Tibial nerve (tissue), 4 donors: ENCODE results near the gene LRRC14B. TPM values are rescaled to one million over a fixed set of nuclear protein-coding genes. Genes with fewer than 3 reads are reported as not detected.
"Not testable (repeated sequence)": the region's sequence is repeated elsewhere in the genome, so short reads cannot be mapped to it uniquely, and the experiment has no call there.

Experiments used
- DNase-seq, 2 donors: peaks; one replicate each; pipeline ENCODE4 v3.0.0-alpha.2; 2019; ENCODE audit warnings: low spot score in 2 of 2
- H3K27ac ChIP-seq, 4 donors: fragments of 200-600 bp; sonication (generic) in 3 of 4; one replicate each; pipeline ENCODE4 v1.5.1; 2017 to 2019; ENCODE audit warnings: mild to moderate bottlenecking in 1 of 4
- H3K27me3 ChIP-seq, 2 donors: fragments of 200-600 bp; sonication (generic) in 1 of 2; one replicate each; pipeline versions ENCODE4 v1.5.1 to v1.6.0; 2017 to 2019
- H3K36me3 ChIP-seq, 3 donors: fragments of 200-600 bp; sonication (generic); one replicate each; pipeline ENCODE4 v1.5.1; 2018 to 2019
- H3K4me1 ChIP-seq, 4 donors: fragments of 200-600 bp; sonication (generic) in 3 of 4; one replicate each; pipeline ENCODE4 v1.5.1; 2017 to 2019
- H3K4me3 ChIP-seq, 4 donors: fragments of 200-600 bp; sonication (generic) in 3 of 4; one replicate each; pipeline ENCODE4 v1.5.1; 2017 to 2019; ENCODE audit warnings: mild to moderate bottlenecking in 1 of 4, moderate library complexity in 1 of 4
- H3K9me3 ChIP-seq, 4 donors: fragments of 200-600 bp; sonication (generic) in 3 of 4; one replicate each; pipeline ENCODE4 v1.5.1; 2017 to 2019
- EP300 ChIP-seq, 2 donors: sonication (generic); formaldehyde crosslinking; IDR thresholded peaks; one replicate each; pipeline ENCODE4 v1.6.1; 2017; ENCODE audit warnings: antibody characterized with exemption in 2 of 2, mild to moderate bottlenecking in 1 of 2
- POLR2A ChIP-seq, 2 donors: fragments of 450-650 bp; IDR thresholded peaks; one replicate each; pipeline ENCODE4 v1.6.1; 2017; ENCODE audit warnings: antibody characterized with exemption in 2 of 2, mild to moderate bottlenecking in 2 of 2, moderate library complexity in 2 of 2
- WGBS, 2 donors: methylation state at CpG; one replicate each; pipeline ENCODE4 v1.1.5; 2018; 5-methylcytosine and 5-hydroxymethylcytosine counted together
- total RNA-seq, 4 donors: library from RNA; depleted of rRNA; stranded (reverse); fragments of >200 nt; gene quantifications; one replicate each; pipeline ENCODE4 v1.1.0, GENCODE V29; 2016
- TF ChIP-seq, protein P1 (sequence below), 5 experiments: fragments of 200-600 bp in 3 of 5; fragments of 450-650 bp in 2 of 5; sonication (generic) in 3 of 5; IDR thresholded peaks; one replicate each; pipeline ENCODE4 v1.5.1; 2016 to 2019; ENCODE audit warnings: antibody characterized with exemption in 5 of 5, mild to moderate bottlenecking in 3 of 5, moderate library complexity in 2 of 5

The LRRC14B gene
- total RNA-seq, 4 donors from 2014 or later: not detected

DNA sequence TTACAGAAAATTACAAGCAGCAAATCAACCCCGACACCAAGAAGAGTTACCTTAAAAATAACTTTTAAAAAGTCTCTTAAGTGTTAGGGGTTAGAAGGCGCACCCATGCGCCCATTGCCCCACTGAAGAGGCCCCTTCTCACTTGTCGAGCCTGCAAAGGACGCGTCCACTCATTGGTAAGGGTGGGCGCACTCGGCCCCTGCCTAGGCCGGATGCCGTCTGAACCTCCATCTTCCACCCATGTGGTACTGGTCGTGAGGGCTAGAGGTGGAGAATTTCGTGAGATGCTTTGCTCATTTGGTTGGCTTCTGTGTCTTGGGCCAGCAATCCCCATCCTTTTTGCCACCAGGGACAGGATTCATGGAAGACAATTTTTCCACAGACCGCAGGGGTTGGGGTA lies 27.5 kb upstream of the LRRC14B start:
- TF ChIP-seq EP300 (IDR thresholded peaks at IDR 0.05): no peak
- no peak for TF ChIP-seq POLR2A (IDR thresholded peaks at IDR 0.05)
- TF ChIP-seq, protein P1, sequence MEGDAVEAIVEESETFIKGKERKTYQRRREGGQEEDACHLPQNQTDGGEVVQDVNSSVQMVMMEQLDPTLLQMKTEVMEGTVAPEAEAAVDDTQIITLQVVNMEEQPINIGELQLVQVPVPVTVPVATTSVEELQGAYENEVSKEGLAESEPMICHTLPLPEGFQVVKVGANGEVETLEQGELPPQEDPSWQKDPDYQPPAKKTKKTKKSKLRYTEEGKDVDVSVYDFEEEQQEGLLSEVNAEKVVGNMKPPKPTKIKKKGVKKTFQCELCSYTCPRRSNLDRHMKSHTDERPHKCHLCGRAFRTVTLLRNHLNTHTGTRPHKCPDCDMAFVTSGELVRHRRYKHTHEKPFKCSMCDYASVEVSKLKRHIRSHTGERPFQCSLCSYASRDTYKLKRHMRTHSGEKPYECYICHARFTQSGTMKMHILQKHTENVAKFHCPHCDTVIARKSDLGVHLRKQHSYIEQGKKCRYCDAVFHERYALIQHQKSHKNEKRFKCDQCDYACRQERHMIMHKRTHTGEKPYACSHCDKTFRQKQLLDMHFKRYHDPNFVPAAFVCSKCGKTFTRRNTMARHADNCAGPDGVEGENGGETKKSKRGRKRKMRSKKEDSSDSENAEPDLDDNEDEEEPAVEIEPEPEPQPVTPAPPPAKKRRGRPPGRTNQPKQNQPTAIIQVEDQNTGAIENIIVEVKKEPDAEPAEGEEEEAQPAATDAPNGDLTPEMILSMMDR (IDR thresholded peaks at IDR 0.05): no peak
- no peaks in the 10 kb centered on the region for H3K9me3 ChIP-seq
- no peaks in the 10 kb centered on the region for H3K36me3 ChIP-seq
- 83 to 90% methylated on average over 13 of the region's 13 CpGs for WGBS, 2 donors
- H3K27me3 ChIP-seq: no peaks in the 10 kb centered on the region
- H3K27ac ChIP-seq: no peak overlapping the region
- peaks cover 0 to 9% (median 0%) of the 10 kb centered on the region in 4 donors for H3K4me1 ChIP-seq
- DNase-seq: no peak
- no peak overlapping the region for H3K4me3 ChIP-seq

DNA sequence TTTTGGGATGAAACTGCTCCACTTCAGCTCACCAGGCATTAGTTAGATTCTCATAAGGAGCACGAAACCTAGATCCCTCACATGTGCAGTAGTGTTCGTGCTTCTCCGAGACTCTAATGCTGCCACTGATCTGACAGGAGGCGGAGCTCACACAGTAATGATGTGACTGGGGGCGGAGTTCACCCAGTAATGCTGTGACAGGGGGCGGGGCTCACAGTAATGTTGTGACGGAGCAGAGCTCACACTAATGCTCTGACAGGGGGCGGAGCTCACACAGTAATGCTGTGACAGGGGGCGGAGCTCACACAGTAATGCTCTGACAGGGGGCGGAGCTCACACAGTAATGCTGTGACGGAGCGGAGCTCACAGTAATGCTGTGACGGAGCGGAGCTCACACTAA lies 27.1 kb upstream of the LRRC14B start:
- TF ChIP-seq EP300 (IDR thresholded peaks at IDR 0.05) (no peak), POLR2A (IDR thresholded peaks at IDR 0.05) (no peak)
- TF ChIP-seq, protein P1 (IDR thresholded peaks at IDR 0.05): no peak
- peaks cover 0 to 9% (median 0%) of the 10 kb centered on the region in 4 donors for H3K4me1 ChIP-seq
- H3K27ac ChIP-seq: no peak overlapping the region
- no peak overlapping the region for H3K4me3 ChIP-seq
- WGBS, 2 donors: 76 to 81% methylated on average over 14 of the region's 14 CpGs
- no peaks in the 10 kb centered on the region for H3K27me3 ChIP-seq
- no peak for DNase-seq
- H3K36me3 ChIP-seq: no peaks in the 10 kb centered on the region
- no peaks in the 10 kb centered on the region for H3K9me3 ChIP-seq

DNA sequence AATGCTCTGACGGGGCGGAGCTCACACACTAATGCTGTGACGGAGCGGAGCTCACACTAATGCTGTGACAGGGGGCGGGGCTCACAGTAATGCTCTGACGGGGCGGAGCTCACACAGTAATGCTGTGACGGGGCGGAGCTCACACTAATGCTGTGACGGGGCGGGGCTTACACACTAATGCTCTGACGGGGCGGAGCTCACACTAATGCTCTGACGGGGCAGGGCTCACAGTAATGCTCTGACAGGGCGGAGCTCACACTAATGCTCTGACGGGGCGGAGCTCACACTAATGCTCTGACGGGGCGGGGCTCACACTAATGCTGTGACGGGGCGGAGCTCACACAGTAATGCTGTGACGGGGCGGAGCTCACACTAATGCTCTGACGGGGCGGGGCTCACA lies 26.5 kb upstream of the LRRC14B start:
- H3K36me3 ChIP-seq, DNase-seq: not testable (repeated sequence)
- 75% methylated on average over 5 to 16 of the region's 25 CpGs for WGBS, 2 donors

DNA sequence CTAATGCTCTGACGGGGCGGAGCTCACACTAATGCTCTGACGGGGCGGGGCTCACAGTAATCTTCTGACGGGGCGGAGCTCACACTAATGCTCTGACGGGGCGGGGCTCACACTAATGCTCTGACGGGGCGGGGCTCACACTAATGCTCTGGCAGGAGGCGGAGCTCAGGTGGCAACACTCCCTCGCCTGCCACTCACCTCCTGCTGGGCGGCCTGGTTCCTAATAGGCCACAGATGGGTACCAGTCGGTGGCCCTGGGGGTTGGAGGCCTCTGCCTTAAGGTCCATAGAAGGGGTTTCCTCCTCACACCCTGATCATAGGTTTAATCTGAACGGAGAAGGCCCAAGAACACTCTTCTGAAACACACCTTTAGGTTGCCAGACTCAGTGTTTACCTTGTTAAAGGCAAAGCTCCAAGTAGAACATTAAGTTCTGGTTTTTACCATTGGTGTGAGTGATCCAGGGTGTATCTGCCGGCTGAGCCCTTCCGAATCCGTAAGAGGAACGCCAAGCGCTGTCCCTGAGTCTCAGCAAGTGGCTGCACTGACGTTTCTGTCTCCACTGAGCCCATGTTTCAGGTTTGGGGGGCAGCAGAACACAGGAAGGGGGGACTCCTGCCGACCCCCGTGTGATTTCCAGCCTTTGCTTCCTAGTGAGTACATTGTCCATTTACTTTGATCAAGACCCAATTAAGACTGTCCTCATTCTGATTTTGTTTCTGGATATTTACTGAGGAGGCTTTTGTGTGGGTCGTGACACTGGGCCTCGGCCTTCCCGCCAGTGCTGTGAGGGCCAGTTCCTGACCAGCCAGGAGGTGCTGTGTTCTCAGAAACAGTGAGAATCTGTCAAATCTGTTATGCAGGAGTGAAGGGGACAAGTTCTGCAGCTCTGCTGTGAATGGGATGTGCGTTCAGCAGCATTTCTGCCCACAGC lies 24.6 kb upstream of the LRRC14B start:
- no peak overlapping the region for H3K27ac ChIP-seq
- TF ChIP-seq EP300 (IDR thresholded peaks at IDR 0.05) (no peak), POLR2A (IDR thresholded peaks at IDR 0.05) (no peak)
- TF ChIP-seq, protein P1 (IDR thresholded peaks at IDR 0.05): no peak
- 79 to 83% methylated on average over 18 to 27 of the region's 27 CpGs for WGBS, 2 donors
- no peaks in the 10 kb centered on the region for H3K36me3 ChIP-seq
- no peak for DNase-seq
- no peaks in the 10 kb centered on the region for H3K27me3 ChIP-seq
- H3K9me3 ChIP-seq: no peaks in the 10 kb centered on the region
- H3K4me1 ChIP-seq: no peaks in the 10 kb centered on the region
- H3K4me3 ChIP-seq: no peak overlapping the region

More for the DNA sequence above, 26.5 kb upstream of the LRRC14B start:
- not testable (repeated sequence) for H3K4me3 ChIP-seq, H3K4me1 ChIP-seq, H3K9me3 ChIP-seq, H3K27ac ChIP-seq, H3K27me3 ChIP-seq

DNA sequence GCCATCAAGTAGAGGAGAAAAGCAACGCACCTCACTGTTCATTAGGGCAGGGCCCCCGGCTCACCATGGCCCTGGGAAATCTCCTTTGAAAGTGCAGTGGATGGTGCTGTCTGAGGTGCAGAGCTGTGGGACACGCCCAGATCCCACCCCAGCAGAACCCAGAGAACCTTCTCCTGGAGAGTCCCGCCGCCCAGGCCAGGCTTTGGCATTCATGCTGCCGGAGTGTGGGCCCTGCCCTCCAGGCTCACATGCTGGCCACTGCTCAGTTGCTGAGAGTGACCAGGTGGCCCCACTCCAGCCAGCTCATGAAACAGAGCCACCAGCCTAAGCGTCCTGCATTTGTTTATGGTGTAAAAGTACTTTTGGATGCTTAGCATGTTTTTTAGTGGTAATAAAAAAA lies 23.8 kb upstream of the LRRC14B start:
- no peak for TF ChIP-seq POLR2A (IDR thresholded peaks at IDR 0.05)
- TF ChIP-seq, protein P1 (IDR thresholded peaks at IDR 0.05): no peak
- no peak for TF ChIP-seq EP300 (IDR thresholded peaks at IDR 0.05)
- no peaks in the 10 kb centered on the region for H3K9me3 ChIP-seq
- H3K4me3 ChIP-seq: no peak overlapping the region
- H3K4me1 ChIP-seq: no peaks in the 10 kb centered on the region
- 89 to 96% methylated on average over 7 of the region's 7 CpGs for WGBS, 2 donors
- DNase-seq: no peak
- H3K36me3 ChIP-seq: no peaks in the 10 kb centered on the region
- no peaks in the 10 kb centered on the region for H3K27me3 ChIP-seq
- no peak overlapping the region for H3K27ac ChIP-seq
